Type B pancreatic cell (in vitro differentiated cells): ENCODE results near the gene LRRN4. TPM values are rescaled to one million over a fixed set of nuclear protein-coding genes. Genes with fewer than 3 reads are reported as not detected.

Experiments used
- DNase-seq: peaks from one replicate; pipeline ENCODE4 v3.0.0; 2021; ENCODE audit warnings: mixed read lengths; ENCODE audit not compliant: unreplicated experiment; ENCODE audit errors: extremely low spot score
- H3K27ac Mint-ChIP-seq: 2 replicates; pipeline ENCODE4 v1.8.0; 2021; ENCODE audit warnings: mild to moderate bottlenecking, mixed read lengths
- H3K27me3 Mint-ChIP-seq: 2 replicates; pipeline ENCODE4 v1.8.0; 2021; ENCODE audit warnings: mixed read lengths
- H3K36me3 Mint-ChIP-seq: 2 replicates; pipeline ENCODE4 v1.8.0; 2021; ENCODE audit warnings: mixed read lengths
- H3K4me1 Mint-ChIP-seq: one replicate; pipeline ENCODE4 v1.8.0; 2021; ENCODE audit warnings: mixed read lengths; ENCODE audit not compliant: unreplicated experiment
- H3K4me3 Mint-ChIP-seq: 2 replicates; pipeline ENCODE4 v1.8.0; 2021; ENCODE audit warnings: mild to moderate bottlenecking, mixed read lengths
- H3K9me3 Mint-ChIP-seq: 2 replicates; pipeline ENCODE4 v1.8.0; 2021; ENCODE audit warnings: mixed read lengths
- long read RNA-seq: library from polyadenylated mRNA; unstranded; transcript quantifications from one replicate; pipeline ENCODE4 v2.0.0, GENCODE V29; 2020
- total RNA-seq: library from RNA; stranded (reverse); gene quantifications from 2 replicates; pipeline ENCODE4 v1.2.1, GENCODE V29; 2021; ENCODE audit warnings: low replicate concordance
- TF ChIP-seq, protein P1 (sequence below): fragments of 200-600 bp; sonication (generic); conservative IDR thresholded peaks from 2 replicates; pipeline ENCODE4 v1.5.0; 2021; ENCODE audit warnings: antibody characterized with exemption, mild to moderate bottlenecking

The LRRN4 gene
- total RNA-seq: 9.9 and 12.5 TPM in 2 replicates
- long read RNA-seq, partial matches to known transcripts: 0 of 1 reads
- long read RNA-seq, other reads (novel, unspliced or antisense): 1 of 1 reads

DNA sequence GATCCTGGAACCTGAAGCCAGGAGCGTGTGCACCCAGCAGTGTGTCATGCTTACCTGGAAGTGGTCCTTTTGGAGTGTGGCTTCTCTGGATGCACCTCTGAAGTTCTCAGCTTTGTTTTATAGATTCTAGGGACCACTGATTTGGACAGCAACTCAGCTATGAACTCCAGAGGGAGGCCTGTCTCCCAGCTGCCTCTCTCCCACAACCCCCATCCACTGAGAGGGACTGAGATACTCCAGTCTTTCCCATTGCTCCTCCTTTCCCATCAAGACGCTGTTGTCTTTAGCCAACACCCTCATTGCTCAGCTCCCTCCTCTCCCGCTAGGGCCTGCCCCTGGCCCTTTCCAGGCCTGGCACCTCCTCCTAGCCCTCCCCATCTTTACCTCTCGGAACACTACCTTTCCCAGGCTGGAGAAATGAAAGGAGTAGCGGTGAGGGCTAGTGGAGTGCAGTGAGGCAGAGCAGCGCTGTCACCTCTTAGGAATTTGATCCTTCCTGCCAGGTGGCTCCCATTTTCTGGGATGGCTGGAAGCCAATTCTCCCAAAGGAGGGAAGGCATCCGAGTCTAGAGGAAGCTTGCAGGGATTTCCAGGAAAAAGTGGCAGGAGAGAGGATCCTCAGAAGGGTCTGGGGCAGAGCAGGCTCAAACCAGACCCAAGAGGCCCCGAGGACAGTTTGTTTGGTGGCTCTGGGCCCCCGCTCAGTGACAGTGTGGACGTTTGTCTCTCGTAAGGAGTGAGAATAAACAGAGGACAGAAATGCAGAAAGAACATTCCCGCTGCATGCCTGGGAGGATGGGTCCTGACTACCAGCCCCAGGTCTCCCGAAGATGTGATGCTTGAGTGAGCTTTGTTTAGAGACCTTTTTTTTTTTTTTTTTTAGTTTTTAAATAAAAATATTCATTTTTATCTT is at the start of gene LRRN4:
Gene LRRN4 (minus strand): TSS at position 285 of the 913 bp plus-strand sequence. CDS start 1,261 bp downstream, outside the sequence.
- no peaks in the 10 kb centered on the region for H3K9me3 Mint-ChIP-seq
- H3K27me3 Mint-ChIP-seq: peaks cover 47% of the 10 kb centered on the region
- TF ChIP-seq, protein P1, sequence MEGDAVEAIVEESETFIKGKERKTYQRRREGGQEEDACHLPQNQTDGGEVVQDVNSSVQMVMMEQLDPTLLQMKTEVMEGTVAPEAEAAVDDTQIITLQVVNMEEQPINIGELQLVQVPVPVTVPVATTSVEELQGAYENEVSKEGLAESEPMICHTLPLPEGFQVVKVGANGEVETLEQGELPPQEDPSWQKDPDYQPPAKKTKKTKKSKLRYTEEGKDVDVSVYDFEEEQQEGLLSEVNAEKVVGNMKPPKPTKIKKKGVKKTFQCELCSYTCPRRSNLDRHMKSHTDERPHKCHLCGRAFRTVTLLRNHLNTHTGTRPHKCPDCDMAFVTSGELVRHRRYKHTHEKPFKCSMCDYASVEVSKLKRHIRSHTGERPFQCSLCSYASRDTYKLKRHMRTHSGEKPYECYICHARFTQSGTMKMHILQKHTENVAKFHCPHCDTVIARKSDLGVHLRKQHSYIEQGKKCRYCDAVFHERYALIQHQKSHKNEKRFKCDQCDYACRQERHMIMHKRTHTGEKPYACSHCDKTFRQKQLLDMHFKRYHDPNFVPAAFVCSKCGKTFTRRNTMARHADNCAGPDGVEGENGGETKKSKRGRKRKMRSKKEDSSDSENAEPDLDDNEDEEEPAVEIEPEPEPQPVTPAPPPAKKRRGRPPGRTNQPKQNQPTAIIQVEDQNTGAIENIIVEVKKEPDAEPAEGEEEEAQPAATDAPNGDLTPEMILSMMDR: no peak
- DNase-seq: no peak
- peak within 1 kb of the TSS; percentile 82 for H3K4me3 Mint-ChIP-seq
- H3K4me1 Mint-ChIP-seq: peaks cover 29% of the 10 kb centered on the region
- H3K27ac Mint-ChIP-seq: peak within 1 kb of the TSS; percentile 72
- no peaks in the 10 kb centered on the region for H3K36me3 Mint-ChIP-seq

DNA sequence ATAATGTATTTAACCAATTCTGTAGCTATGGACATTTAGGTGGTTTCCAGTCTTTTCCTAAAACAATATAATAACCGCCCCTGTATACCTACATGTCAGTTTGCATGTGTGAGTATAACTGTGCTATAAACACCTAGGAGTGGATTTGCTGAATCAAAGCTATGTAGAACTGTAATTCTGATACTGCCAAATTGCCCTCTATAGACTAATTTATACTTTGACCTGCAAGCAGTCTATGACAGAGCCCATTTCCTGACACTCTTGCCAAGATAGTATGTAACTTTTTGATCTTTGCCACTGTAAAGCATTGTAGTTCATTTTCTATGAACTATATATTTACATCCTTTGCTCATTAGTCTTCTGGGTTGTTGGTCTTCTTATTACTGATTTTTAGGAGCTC is 49.4 kb upstream of the LRRN4 start:
- DNase-seq: no peak
- Mint-ChIP-seq H3K36me3 (no peaks in the 10 kb centered on the region), H3K27ac (no peak overlapping the region), H3K9me3 (no peaks in the 10 kb centered on the region), H3K27me3 (no peaks in the 10 kb centered on the region), H3K4me3 (no peak overlapping the region), H3K4me1 (no peaks in the 10 kb centered on the region)
- TF ChIP-seq, protein P1: no peak

DNA sequence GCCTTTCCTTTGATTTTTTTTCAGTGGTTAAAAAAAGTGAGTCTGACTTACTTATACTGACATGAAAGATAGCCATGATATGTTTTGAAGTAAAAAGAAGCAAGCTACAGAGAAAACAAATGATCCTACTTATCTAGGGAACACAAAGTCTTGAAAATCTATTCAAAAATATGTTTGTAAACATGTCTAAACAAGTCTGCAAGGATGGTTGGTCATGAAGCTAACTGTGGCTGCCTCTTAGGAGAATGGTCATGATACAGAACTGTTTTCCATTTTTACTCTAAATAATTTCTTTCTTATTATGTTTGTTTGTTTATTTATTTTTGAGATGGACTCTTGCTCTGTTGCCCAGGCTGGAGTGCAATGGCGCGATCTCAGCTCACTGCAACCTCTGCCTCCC is 47.5 kb upstream of the LRRN4 start:
- no peaks in the 10 kb centered on the region for H3K9me3 Mint-ChIP-seq
- no peak for DNase-seq
- H3K36me3 Mint-ChIP-seq: no peaks in the 10 kb centered on the region
- H3K27ac Mint-ChIP-seq: no peak overlapping the region
- peaks cover 4% of the 10 kb centered on the region for H3K4me1 Mint-ChIP-seq
- no peak overlapping the region for H3K4me3 Mint-ChIP-seq
- no peaks in the 10 kb centered on the region for H3K27me3 Mint-ChIP-seq
- TF ChIP-seq, protein P1: no peak

DNA sequence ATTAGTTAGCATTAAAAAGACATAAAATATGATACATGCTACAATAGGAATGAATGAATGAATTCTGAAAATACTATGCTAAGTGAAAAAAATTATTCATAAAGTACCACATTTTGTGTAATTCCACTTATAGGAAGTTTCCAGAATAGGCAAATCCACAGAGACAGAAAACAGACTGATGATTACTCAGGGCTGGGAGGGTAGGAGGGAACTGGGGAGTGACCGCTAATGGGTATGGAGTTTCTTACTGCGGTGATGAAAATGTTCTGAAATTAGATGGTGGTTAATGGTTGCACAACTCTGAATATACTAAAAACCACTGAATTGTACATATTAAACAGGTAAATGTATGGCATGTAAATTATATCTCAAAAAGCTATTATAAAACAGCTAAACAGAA is 46.4 kb upstream of the LRRN4 start:
- TF ChIP-seq, protein P1: no peak
- no peak for DNase-seq
- H3K27me3 Mint-ChIP-seq: no peaks in the 10 kb centered on the region
- no peak overlapping the region for H3K4me3 Mint-ChIP-seq
- H3K36me3 Mint-ChIP-seq: no peaks in the 10 kb centered on the region
- H3K9me3 Mint-ChIP-seq: no peaks in the 10 kb centered on the region
- no peak overlapping the region for H3K27ac Mint-ChIP-seq
- H3K4me1 Mint-ChIP-seq: peaks cover 4% of the 10 kb centered on the region

DNA sequence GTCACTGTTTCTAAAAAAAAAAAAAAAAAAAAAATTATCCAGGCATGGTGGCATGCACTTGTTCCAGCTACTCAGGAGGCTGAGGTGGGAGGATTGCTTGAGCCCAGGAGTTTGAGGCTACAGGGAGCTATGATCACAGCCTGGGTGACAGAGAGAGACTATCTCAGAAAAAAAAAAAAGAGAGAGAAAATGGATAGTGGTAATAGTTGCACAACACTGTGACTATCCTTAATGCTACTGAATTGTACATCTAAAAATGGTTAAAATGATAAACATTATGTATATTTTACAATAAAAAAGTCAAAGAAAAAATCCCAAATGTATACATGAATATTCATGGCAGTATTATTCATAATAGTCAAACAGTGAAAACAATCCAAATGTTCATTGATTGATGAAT is 46.0 kb upstream of the LRRN4 start:
- no peaks in the 10 kb centered on the region for H3K27me3 Mint-ChIP-seq
- peaks cover 4% of the 10 kb centered on the region for H3K4me1 Mint-ChIP-seq
- H3K4me3 Mint-ChIP-seq: no peak overlapping the region
- no peaks in the 10 kb centered on the region for H3K36me3 Mint-ChIP-seq
- TF ChIP-seq, protein P1: no peak
- no peaks in the 10 kb centered on the region for H3K9me3 Mint-ChIP-seq
- no peak for DNase-seq
- H3K27ac Mint-ChIP-seq: no peak overlapping the region
